IMR-90 (cell line): Measurements from ENCODE around the gene GCFC2. TPM values are rescaled to one million over a fixed set of nuclear protein-coding genes. Genes with fewer than 3 reads are reported as not detected.

Experiments
- ATAC-seq: fragments of 200-7000 bp; cut with Tn5 transposase; 2 replicates; pipeline ENCODE4 v1.9.1; 2020; ENCODE audit warnings: low read depth, mild to moderate bottlenecking, moderate library complexity
- BruUV-seq: library from RNA; stranded (reverse); fragments of 400-500 nt; replicated peaks from 2 replicates; lab custom pipeline; 2021; lab: Mats Ljungman, UMichigan
- CTCF ChIA-PET: fragments of 300-600 bp; formaldehyde crosslinking; extraction: SDS; loops from one replicate; lab custom pipeline; 2021; ENCODE audit warnings: antibody characterized with exemption; lab: Yijun Ruan, JAX
- POLR2A ChIA-PET: fragments of 300-600 bp; sonication (Branson Sonifier 250); formaldehyde crosslinking; loops from one replicate; lab custom pipeline; 2022; ENCODE audit warnings: antibody characterized with exemption; ENCODE audit not compliant: unreplicated experiment; lab: Charles Lee
- DNase-seq: peaks from one replicate; pipeline ENCODE4 v3.0.0; 2013
- H2AFZ ChIP-seq: replicated peaks from 2 replicates; pipeline ENCODE3; 2013; ENCODE audit warnings: low read length, mild to moderate bottlenecking; ENCODE audit not compliant: poor library complexity
- H2AK5ac ChIP-seq: 2 replicates; pipeline ENCODE4 v1.6.1; 2013; ENCODE audit warnings: low read depth, low read length, inconsistent platforms
- H2AK9ac ChIP-seq: replicated peaks from 2 replicates; pipeline ENCODE3; 2013; ENCODE audit warnings: mild to moderate bottlenecking, low read depth, low read length, moderate library complexity; ENCODE audit not compliant: poor library complexity
- H2BK120ac ChIP-seq: 2 replicates; pipeline ENCODE4 v1.6.1; 2013; ENCODE audit warnings: low read depth, low read length, inconsistent platforms
- H2BK15ac ChIP-seq: 3 replicates; pipeline ENCODE4 v1.6.1; 2013; ENCODE audit warnings: low read depth, low read length, inconsistent platforms
- H2BK20ac ChIP-seq: 2 replicates; pipeline ENCODE4 v1.6.1; 2013; ENCODE audit warnings: low read depth, mild to moderate bottlenecking, inconsistent platforms, low read length, moderate library complexity
- H2BK5ac ChIP-seq: 2 replicates; pipeline ENCODE4 v1.6.1; 2013; ENCODE audit warnings: mild to moderate bottlenecking, low read depth, low read length, inconsistent platforms; ENCODE audit not compliant: poor library complexity, severe bottlenecking
- H3K14ac ChIP-seq: replicated peaks from 2 replicates; pipeline ENCODE4 v1.6.1; 2013; ENCODE audit warnings: low read depth, low read length, inconsistent platforms
- H3K18ac ChIP-seq: 2 replicates; pipeline ENCODE4 v1.6.1; 2013; ENCODE audit warnings: low read depth, low read length, control low read depth
- H3K23ac ChIP-seq: 2 replicates; pipeline ENCODE4 v1.6.1; 2013; ENCODE audit warnings: low read depth, low read length, inconsistent platforms
- H3K27ac ChIP-seq: 2 replicates; pipeline ENCODE4 v1.5.1; 2013; ENCODE audit warnings: mild to moderate bottlenecking, control low read depth, low read length; ENCODE audit not compliant: insufficient read depth
- H3K27me3 ChIP-seq: 2 replicates; pipeline ENCODE4 v1.6.1; 2013; ENCODE audit warnings: low read length; ENCODE audit not compliant: control insufficient read depth, insufficient read depth
- H3K36me3 ChIP-seq: 2 replicates; pipeline ENCODE4 v1.6.1; 2013; ENCODE audit warnings: low read length, mixed read lengths; ENCODE audit not compliant: control insufficient read depth, insufficient read depth
- H3K4ac ChIP-seq: 2 replicates; pipeline ENCODE4 v1.6.1; 2013; ENCODE audit warnings: low read depth, low read length, inconsistent platforms
- H3K4me1 ChIP-seq: 2 replicates; pipeline ENCODE4 v1.6.1; 2013; ENCODE audit warnings: low read length, mixed read lengths; ENCODE audit not compliant: control insufficient read depth, insufficient read depth
- H3K4me2 ChIP-seq: 2 replicates; pipeline ENCODE4 v1.6.1; 2013; ENCODE audit warnings: low read depth, mild to moderate bottlenecking, control low read depth, low read length, moderate library complexity
- H3K4me3 ChIP-seq: 2 replicates; pipeline ENCODE4 v1.5.1; 2013; ENCODE audit warnings: low read depth, mild to moderate bottlenecking, control low read depth, low read length, moderate library complexity; ENCODE audit not compliant: insufficient read depth
- H3K56ac ChIP-seq: 2 replicates; pipeline ENCODE4 v1.6.1; 2013; ENCODE audit warnings: low read length, inconsistent platforms; ENCODE audit not compliant: insufficient read depth; ENCODE audit errors: extremely low read depth
- H3K79me1 ChIP-seq, 2 experiments: 2 replicates each; pipeline ENCODE4 v1.6.1; 2013; ENCODE audit warnings: low read length in 2 of 2, inconsistent platforms in 1 of 2, low read depth in 1 of 2
- H3K9ac ChIP-seq: 2 replicates; pipeline ENCODE4 v1.6.1; 2013; ENCODE audit warnings: low read depth, low read length, control low read depth
- H3K9me1 ChIP-seq: 2 replicates; pipeline ENCODE4 v1.6.1; 2013; ENCODE audit warnings: low read length, inconsistent platforms; ENCODE audit not compliant: insufficient read depth
- H3K9me3 ChIP-seq: 2 replicates; pipeline ENCODE4 v1.6.1; 2013; ENCODE audit warnings: low read length; ENCODE audit not compliant: control insufficient read depth, insufficient read depth
- H4K20me1 ChIP-seq: 2 replicates; pipeline ENCODE4 v1.6.1; 2013; ENCODE audit warnings: low read length, inconsistent platforms; ENCODE audit not compliant: insufficient read depth
- H4K5ac ChIP-seq: 2 replicates; pipeline ENCODE4 v1.6.1; 2013; ENCODE audit warnings: mild to moderate bottlenecking, low read depth, low read length, control low read depth
- H4K8ac ChIP-seq, 2 experiments: 2 replicates each; pipeline ENCODE4 v1.6.1; 2013; ENCODE audit warnings: low read depth in 2 of 2, low read length in 2 of 2, control low read depth in 1 of 2, inconsistent platforms in 1 of 2
- H4K91ac ChIP-seq: 2 replicates; pipeline ENCODE4 v1.6.1; 2013; ENCODE audit warnings: low read depth, low read length, inconsistent platforms; ENCODE audit not compliant: insufficient read depth
- BHLHE40 ChIP-seq: fragments of 150-350 bp; IDR thresholded peaks from 2 replicates; pipeline ENCODE4 v1.6.1; 2016; ENCODE audit warnings: mild to moderate bottlenecking, low read depth, low read length
- MAZ ChIP-seq: IDR thresholded peaks from 2 replicates; pipeline ENCODE4 v1.6.1; 2012; ENCODE audit warnings: low read depth, mild to moderate bottlenecking, low read length, improper control_type of control experiment, moderate library complexity, borderline replicate concordance
- NFE2L2 ChIP-seq: fragments of 150-350 bp; IDR thresholded peaks from 2 replicates; pipeline ENCODE4 v1.6.1; 2016; ENCODE audit warnings: low read depth, mild to moderate bottlenecking, low read length
- RCOR1 ChIP-seq: IDR thresholded peaks from 2 replicates; pipeline ENCODE4 v1.6.1; 2012; ENCODE audit warnings: mild to moderate bottlenecking, low read length, improper control_type of control experiment; ENCODE audit not compliant: insufficient replicate concordance
- WGBS, 2 experiments: methylation state at CpG; one replicate each; pipeline versions ENCODE4 v1.1.5 to v1.1.7; 2013; ENCODE audit warnings: missing lambda C conversion rate in 2 of 2; ENCODE audit not compliant: insufficient read length in 1 of 2; ENCODE audit errors: extremely low coverage in 2 of 2; 5-methylcytosine and 5-hydroxymethylcytosine counted together
- dilution Hi-C: fragments of 300-500 bp; cut with HindIII; formaldehyde crosslinking; loops from one replicate; pipeline ENCODE4 v1.14.3; 2018; ENCODE audit warnings: low sequenced_read_pairs; ENCODE audit not compliant: unreplicated experiment
- in situ Hi-C: fragments of 300-500 bp; cut with MboI; formaldehyde crosslinking; loops from 3 replicates; pipeline ENCODE4 v1.14.3; 2019; ENCODE audit warnings: low sequenced_read_pairs, inconsistent platforms, mixed read lengths
- intact Hi-C: fragments of 100-400 bp; cut with micrococcal nuclease; formaldehyde crosslinking; loops from 2 replicates; pipeline ENCODE4 v1.10.0; 2022
- polyA plus RNA-seq, 3 experiments: library from polyadenylated mRNA; depleted of rRNA; stranded (reverse); fragments of >200 nt; gene quantifications; 2 replicates each; pipeline ENCODE4 v1.2.3, GENCODE V29; 2012; ENCODE audit warnings: low replicate concordance in 1 of 3
- total RNA-seq: library from RNA; depleted of rRNA; stranded (reverse); fragments of >200 nt; gene quantifications from 2 replicates; pipeline ENCODE4 v1.2.3, GENCODE V29; 2012
- TF ChIP-seq, protein P1 (sequence below): fragments of 150-350 bp; IDR thresholded peaks from 2 replicates; pipeline ENCODE4 v1.6.1; 2017; ENCODE audit warnings: mild to moderate bottlenecking, antibody characterized with exemption, low read length, low read depth

The GCFC2 gene
- total and polyA plus RNA-seq, 2 of the 4 experiments (the other 2 are of a cell fraction): 6.4 to 10.0 TPM

GRCh38 chr2:75643980-75644379 lies 66.7 kb downstream of the GCFC2 start:
- in situ Hi-C loops: no loop called here
- no peaks in the 10 kb centered on the region for H4K20me1 ChIP-seq
- ChIA-PET POLR2A (no interaction called here), CTCF (no interaction called here)
- H3K9me3 ChIP-seq: no peaks in the 10 kb centered on the region
- H2AK5ac ChIP-seq: no peak overlapping the region
- H2BK120ac ChIP-seq: no peak overlapping the region
- no peak overlapping the region for H3K4me3 ChIP-seq
- ATAC-seq (no peak), DNase-seq (no peak)
- H2BK5ac ChIP-seq: no peak overlapping the region
- peaks cover 0 to 15% of the 10 kb centered on the region in 2 experiments for H3K79me1 ChIP-seq
- H2AFZ ChIP-seq: no peak overlapping the region
- no peaks in the 10 kb centered on the region for H3K9me1 ChIP-seq
- H3K4me2 ChIP-seq: no peak overlapping the region
- intact Hi-C loops: loop anchor here (5.0 kb wide), 1 partner anchor 143 kb away; no protein-coding TSS in a partner anchor
- no peaks in the 10 kb centered on the region for H3K4me1 ChIP-seq
- H3K18ac ChIP-seq: no peak overlapping the region
- H3K14ac ChIP-seq: no peak overlapping the region
- TF ChIP-seq NFE2L2 (no peak), RCOR1 (no peak), MAZ (no peak), BHLHE40 (no peak)
- TF ChIP-seq, protein P1, sequence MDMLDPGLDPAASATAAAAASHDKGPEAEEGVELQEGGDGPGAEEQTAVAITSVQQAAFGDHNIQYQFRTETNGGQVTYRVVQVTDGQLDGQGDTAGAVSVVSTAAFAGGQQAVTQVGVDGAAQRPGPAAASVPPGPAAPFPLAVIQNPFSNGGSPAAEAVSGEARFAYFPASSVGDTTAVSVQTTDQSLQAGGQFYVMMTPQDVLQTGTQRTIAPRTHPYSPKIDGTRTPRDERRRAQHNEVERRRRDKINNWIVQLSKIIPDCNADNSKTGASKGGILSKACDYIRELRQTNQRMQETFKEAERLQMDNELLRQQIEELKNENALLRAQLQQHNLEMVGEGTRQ: no peak
- no peak overlapping the region for H3K9ac ChIP-seq
- no peak overlapping the region for H2BK20ac ChIP-seq
- H3K27ac ChIP-seq: no peak overlapping the region
- H3K27me3 ChIP-seq: no peaks in the 10 kb centered on the region
- no peak overlapping the region for H4K8ac ChIP-seq
- H3K4ac ChIP-seq: no peak overlapping the region
- H3K23ac ChIP-seq: no peak overlapping the region
- no peak overlapping the region for H3K56ac ChIP-seq
- no peak overlapping the region for H2AK9ac ChIP-seq
- no peak overlapping the region for H4K5ac ChIP-seq
- no peak overlapping the region for H4K91ac ChIP-seq
- dilution Hi-C loops: loop anchor here (25.0 kb wide), 1 partner anchor 182 kb away; no protein-coding TSS in a partner anchor
- no CpG with 5 or more reads among the region's 1 CpG for WGBS, 2 experiments
- no peaks in the 10 kb centered on the region for H3K36me3 ChIP-seq
- BruUV-seq: no TSS peak
- H2BK15ac ChIP-seq: no peak overlapping the region
